Fibroblast of lung (primary cell): ENCODE results near the gene CD164L2.

ENCODE experiments used
- EZH2 ChIP-seq: IDR thresholded peaks from 2 replicates; pipeline ENCODE4 v1.5.1; 2012; ENCODE audit warnings: low read length, control low read depth, mild to moderate bottlenecking; ENCODE audit errors: missing control alignments
- TF ChIP-seq, protein P1 (sequence below), 2 donors: IDR thresholded peaks in 1 of 2; conservative IDR thresholded peaks in 1 of 2; 1 replicate in 1 of 2; 2 replicates in 1 of 2; pipeline ENCODE4 v1.5.1; 2011 to 2012; ENCODE audit warnings: low read length in 2 of 2, control low read depth in 1 of 2, inconsistent platforms in 1 of 2, low read depth in 1 of 2, mild to moderate bottlenecking in 1 of 2

DNA sequence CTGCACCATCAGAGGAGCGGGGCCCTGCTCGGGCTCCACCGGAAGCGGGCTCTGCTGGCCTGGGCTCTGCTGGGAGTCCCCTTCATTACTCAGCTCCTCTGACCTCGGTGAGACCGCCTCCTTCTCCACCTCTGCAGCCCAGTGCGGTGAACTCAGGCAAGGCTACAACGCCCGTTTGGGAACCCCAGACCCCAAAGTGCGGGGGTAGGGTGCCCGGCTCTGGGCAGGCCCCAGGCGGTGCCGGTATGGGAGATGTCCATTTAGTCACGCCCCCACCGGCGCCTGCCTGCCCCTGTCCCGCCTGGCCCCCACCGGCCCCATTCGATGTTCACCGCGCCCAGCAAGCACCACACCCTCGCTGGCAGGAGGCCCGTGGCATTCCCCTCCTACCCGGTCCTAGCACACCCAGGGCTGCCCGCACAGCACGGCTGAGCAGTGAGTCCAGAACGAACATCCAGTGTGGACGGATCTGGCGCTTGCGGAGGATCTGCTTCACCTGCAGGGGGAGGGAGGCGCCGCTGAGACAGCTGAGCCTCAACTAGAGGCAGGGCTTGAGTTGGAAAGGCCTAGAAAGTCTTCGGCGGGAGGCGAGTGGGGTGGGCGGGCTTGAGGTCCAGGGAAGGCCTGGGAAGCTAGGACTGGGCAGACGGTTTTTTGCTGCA, 26.4 kb downstream of the CD164L2 start:
- TF ChIP-seq EZH2: no peak
- TF ChIP-seq, protein P1, sequence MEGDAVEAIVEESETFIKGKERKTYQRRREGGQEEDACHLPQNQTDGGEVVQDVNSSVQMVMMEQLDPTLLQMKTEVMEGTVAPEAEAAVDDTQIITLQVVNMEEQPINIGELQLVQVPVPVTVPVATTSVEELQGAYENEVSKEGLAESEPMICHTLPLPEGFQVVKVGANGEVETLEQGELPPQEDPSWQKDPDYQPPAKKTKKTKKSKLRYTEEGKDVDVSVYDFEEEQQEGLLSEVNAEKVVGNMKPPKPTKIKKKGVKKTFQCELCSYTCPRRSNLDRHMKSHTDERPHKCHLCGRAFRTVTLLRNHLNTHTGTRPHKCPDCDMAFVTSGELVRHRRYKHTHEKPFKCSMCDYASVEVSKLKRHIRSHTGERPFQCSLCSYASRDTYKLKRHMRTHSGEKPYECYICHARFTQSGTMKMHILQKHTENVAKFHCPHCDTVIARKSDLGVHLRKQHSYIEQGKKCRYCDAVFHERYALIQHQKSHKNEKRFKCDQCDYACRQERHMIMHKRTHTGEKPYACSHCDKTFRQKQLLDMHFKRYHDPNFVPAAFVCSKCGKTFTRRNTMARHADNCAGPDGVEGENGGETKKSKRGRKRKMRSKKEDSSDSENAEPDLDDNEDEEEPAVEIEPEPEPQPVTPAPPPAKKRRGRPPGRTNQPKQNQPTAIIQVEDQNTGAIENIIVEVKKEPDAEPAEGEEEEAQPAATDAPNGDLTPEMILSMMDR (conservative IDR thresholded peaks at IDR 0.05 in 1 of 2, IDR thresholded peaks at IDR 0.05 in 1 of 2; ENCODE audit: low read depth in 1 of 2, low read length in 2 of 2): no peak
